Ovary (tissue), 3 donors: Measurements from ENCODE around the gene PMEL.

Experiments
- CTCF ChIP-seq, 3 donors: fragments of 450-650 bp in 2 of 3; fragments of 200-600 bp in 1 of 3; IDR thresholded peaks; one replicate each; pipeline versions ENCODE4 v1.5.1 to v1.8.0; 2016 to 2022; ENCODE audit warnings: antibody characterized with exemption in 3 of 3, mild to moderate bottlenecking in 1 of 3
- POLR2A ChIP-seq: fragments of 450-650 bp; IDR thresholded peaks from one replicate; pipeline ENCODE4 v1.6.1; 2017; ENCODE audit warnings: antibody characterized with exemption, mild to moderate bottlenecking, moderate library complexity
- donor health status: DM: no; HTN: no; CAD: no.

- TF ChIP-seq CTCF (IDR thresholded peaks at IDR 0.05) (no peak), POLR2A (no peak)
Observed at GRCh38 chr12:55955800-55956508, 9.9 kb downstream of the PMEL start.
